Measurements from ENCODE around the gene MB21D2. TPM values are rescaled to one million over a fixed set of nuclear protein-coding genes. Genes with fewer than 3 reads are reported as not detected.

MB21D2 gene
- polyA plus RNA-seq, 1 donor, result 20.1 TPM

DNA sequence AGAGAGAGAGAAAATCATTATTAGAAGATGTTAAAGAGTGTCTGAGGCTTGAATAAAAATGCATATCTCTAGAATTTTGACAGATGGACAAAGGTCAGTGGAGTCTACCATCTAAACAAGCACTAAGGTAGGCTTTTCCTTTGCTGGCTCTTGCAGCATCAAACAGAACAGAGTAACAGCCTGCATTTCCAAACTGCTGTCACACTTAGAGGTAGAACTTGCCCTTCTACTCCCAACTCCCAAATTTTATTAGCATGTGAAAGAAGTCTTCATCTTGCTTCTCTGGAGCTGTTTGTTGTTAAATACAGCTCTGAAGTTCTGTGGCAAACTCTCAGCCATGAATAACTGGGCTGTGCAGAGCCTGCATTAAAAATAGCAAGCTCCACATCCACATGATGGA is 4.1 kb upstream of the MB21D2 start:
- no peak for DNase-seq

DNA sequence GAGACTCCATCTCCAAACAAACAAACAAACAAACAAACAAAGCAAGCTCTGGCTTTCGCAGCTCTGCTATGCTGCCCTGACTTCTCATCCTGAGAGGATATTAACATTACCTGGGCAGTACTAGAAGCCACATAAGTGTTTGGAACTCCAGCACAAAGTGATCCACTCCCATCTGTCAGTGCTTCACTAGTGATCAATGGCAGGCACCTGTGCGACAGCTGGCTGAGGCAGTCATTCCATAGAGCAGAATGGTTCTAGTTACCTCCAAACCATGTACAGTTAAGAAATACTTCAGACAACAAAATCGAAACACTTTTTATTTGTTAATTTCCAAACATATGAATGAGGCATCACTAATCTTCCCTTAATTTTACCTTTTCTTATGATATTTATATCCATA is 2.8 kb upstream of the MB21D2 start:
- DNase-seq, result no peak

DNA sequence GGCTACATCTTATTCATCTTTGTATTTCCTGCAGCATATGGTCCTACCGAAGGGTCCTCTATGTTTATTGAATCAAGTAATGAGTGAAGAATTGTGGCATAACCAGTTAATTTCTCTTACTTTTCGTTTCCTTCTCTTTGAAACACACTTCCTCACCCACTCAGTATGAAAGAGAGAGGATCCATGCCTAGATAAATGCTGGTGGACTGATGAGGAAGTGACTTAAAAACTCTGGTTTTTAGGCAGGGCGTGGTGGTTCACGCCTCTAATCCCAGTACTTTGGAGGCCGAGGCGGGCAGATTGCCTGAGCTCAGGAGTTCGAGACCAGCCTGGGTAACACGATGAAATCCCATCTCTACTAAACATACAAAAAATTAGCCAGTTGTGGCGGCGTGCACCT is 2.2 kb upstream of the MB21D2 start:
- no peak for DNase-seq

DNA sequence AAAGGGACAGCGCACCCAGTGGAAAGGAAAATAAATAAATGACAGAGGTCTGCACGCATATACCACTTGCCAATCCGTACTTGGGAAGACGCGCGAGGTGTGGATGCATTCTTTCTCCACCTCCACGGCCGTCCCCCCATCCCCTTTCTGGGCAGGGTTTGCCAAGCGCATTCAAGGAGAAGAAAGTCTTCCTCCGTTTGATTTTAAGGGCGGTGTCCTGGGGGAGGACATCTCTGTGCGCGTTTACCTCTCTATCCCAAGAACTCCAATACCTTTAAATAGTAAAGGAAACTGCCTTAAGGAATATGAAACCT is 576 bp upstream of the MB21D2 start:
- no peak for DNase-seq

DNA sequence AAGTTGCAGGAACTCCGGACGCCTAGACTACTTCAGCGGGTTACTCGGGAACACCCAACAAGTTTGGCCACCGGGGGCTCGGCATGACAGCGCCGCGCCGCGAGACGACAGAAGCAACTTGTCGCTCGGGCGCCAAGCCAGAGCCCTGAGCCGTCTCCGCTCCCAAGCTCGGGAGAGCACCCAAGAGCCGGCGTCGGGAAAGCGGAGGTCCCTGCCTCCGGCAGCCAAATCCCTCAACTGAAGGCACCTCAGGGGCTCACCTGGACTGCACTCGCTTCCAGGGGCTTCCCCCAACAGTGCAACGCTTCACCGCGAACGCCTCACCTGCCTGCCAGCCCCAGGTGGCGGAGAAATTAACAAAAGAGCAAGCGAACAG is 640 bp downstream of the MB21D2 start:
- DNase-seq, result peak; percentile 69

DNA sequence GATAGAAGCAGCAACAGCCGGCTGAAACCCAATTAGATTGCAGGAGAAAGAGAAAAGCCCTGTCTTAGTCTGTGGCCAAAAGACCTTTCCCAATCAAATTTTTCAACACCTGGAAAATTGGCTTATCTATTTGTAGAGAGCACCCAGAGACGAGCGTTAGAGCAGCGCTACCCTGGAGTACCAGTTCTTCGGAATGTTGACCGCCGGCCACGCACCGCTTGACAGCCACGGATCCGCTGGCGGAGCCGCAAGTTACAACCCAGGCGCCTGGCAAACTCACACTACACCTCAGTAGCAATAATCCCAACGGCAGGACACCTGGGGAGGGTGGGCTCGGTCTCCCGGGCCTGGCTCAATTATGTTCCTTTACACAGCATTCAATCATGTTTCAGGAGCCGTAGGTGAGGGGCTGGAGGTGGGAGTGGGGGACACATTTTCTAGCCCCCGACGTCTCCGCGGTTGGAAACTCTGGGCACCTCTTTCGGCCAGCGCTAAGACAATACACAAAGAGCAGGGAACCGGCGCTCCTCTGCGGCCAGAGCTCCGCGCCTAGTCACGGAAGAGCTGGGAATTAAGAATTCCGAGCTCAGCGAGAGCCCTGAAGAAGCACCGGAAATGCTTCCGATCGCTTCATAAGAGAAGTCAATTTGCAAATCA is 1.2 kb downstream of the MB21D2 start:
- no peak for DNase-seq

DNA sequence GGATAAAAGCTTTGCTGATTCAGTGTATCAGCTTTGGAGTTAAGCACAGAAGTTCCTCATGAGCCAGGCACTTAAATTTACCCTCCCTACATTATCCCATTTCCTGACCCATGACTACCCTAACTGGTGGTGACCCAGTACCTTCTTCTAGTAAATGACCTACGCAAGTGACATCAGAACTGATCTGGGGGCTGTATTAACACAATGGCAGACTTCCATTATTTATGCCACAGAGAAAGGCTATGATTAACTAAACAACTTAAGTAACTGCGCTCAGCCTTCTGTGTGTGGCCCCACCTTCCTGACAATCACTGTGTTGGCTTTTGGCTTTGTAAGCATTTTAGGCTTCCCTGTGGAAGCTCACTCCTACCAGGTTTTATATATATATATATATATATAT is 1.9 kb downstream of the MB21D2 start:
- no peak for DNase-seq

DNA sequence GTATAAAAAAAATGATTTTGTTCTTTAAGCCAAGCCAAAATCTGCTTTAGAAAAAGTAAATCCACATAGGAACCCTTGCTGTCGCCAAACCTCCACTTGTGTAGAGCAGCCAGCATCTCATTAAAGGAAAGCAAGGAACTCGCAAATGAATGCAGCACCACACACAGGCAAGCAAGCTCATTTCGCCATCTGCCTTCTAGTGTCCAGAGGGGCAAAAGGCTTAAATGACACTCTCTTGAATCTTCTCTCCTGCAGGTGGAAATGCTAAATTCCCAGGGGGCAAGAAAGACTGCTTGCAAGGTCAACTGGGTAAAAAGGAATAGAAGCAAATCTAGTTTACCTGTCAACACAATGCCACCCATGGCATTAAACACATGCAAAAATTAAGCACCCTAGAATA is 2.4 kb downstream of the MB21D2 start:
- no peak for DNase-seq

DNA sequence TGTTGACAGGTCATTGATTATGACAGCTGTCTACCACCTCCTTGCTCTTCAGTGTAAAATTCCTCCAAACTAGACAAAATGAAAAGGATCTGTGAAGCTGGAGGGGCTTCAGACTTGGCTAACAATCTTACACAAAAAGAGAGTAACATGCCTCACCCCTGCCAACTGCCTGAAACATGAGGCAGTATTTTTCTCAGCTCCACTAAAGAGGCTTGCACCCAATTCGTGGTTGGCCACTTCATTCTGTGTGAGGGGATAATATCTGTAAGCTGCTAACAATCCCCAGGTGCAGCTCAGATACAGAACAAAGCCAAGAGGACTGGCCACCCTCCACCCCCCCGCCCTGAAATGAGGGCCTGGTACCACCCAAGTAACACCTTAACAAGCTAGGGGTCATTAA is 2.8 kb downstream of the MB21D2 start:
- DNase-seq, result no peak

DNA sequence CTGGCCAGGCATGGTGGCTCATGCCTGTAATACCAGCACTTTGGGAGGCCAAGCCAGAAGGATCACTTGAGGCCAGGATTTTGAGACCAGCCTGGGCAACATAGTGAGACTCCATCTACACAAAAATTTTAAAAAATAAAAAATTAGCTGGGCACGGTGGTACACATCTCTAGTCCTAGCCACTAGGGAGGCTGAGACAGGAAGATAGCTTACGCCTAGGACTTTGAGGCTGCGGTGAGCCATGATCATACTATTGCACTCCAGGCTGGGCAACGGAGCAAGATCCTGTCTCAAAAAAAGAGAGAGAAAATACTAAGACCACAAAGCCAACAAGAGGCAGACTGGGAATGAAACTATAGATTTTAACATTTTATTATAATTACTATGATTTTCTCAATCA is 4.1 kb downstream of the MB21D2 start:
- DNase-seq, result no peak

DNA sequence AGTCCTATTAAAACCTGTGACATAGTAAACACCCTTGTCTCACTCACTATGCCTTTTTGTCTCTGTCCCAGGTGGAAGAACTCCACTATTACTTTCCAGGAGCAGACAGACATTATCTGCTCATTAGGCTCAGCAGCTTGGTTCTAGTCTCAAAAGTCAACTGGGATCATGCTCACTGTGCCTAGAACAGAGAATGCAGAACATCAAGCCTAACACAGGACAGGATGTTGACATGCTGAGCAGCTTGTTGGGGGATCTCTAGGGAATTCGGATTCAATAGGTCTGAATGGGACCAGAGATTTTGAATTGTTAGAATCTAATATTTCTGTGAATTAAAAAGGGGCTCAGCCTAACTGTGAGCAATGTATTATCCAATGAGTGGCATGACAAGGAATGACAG is 6.4 kb downstream of the MB21D2 start:
- DNase-seq, result no peak

DNA sequence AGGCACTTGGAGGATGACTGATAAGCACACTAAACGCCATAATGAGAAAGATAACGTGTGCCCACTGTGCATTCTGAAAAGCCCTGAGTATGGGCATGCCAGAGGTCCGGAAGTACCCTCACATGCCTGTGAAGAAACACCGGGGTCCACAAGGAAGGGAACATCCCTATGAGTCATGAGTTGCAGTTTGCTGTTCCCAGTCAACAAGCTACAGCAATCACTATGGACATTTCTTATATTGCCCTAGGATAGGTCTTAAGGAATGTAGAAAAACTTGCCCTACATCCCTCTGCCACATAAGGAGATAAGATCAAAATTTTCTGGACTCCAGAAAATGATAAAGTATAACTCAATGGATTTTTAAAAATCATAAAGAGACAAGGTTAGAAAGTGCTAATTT is 9.9 kb downstream of the MB21D2 start:
- DNase-seq, result no peak

DNA sequence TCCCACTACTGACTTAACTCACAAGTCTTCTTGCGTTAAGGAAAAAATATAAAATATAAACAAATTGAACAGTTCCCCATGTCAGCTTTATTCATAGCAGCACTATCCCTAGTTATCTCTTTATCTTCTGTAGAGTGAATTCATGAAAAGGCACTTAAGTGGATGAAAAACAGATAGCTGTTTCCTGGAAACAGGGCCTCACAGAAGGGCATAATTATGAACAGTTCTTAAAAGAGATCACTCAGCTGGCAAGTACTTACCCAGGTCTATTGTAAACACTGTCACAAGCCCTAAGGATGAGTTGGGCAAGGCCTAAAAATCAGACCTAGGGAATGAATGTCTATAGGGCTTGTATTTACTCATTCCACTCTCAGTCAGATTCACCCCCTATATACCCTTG is 10.7 kb downstream of the MB21D2 start:
- no peak for DNase-seq

DNA sequence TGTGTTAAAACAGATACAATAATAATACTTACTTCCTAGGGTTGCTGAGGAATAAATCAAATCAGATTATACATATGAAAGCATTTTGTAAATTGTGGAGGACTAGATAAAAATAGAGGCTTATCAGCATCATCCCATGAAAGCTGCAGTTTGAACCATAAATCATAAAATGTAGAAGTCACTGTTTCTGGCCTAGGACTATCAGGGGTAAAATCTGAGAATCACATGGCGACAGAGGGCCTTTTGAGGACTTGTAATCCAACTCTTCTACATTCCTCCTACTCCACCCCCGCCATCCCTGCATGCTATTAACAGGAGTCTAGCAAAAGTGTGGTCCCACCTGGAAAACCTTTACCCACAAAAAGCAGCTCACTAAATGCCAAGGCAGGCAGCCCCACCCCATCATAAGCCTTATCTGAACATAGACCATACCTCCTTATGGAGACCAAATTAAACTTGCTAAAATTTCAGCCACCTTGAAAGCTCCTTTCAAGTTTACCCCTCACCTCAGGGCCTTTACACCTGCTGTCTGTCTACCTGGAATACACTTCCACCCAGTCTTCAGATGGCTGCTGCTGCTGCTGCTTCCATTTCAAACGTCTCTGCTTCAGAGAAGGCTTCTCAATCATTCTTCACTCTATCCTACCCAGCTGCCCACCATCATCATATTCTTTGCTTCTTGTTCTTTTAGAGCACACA is 11.5 kb downstream of the MB21D2 start:
- no peak for DNase-seq

DNA sequence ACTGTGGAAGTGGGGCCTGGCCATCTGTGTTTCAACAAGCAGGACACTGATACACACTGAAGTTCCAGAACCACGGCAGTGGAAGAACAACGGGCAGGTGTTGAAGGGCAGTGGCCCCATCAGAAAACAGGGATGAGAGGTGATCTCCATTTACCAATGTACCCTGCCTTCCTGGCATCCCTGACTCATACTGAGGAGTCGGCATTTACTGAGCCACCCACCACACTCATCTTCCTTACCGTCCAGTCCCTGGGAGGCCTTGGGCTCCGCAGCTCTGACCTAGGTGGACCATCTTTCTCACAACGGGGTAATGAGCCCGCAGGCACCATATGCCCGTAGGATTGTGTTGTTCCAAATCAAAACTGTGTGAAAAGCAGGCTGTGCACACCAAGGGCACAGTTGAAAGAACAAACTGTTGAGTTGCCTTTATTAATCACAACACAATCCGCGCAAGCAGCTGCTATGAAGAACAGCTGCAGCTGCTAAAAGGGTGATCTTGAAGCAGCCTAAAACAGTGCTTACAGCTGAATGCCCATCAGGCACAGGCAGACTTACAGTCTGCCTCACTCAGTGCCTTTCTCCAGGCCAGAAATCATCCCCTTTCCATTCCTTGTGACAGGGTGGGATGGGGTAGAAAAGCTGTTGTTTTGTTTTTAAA is 12.9 kb downstream of the MB21D2 start:
- no peak for DNase-seq

DNA sequence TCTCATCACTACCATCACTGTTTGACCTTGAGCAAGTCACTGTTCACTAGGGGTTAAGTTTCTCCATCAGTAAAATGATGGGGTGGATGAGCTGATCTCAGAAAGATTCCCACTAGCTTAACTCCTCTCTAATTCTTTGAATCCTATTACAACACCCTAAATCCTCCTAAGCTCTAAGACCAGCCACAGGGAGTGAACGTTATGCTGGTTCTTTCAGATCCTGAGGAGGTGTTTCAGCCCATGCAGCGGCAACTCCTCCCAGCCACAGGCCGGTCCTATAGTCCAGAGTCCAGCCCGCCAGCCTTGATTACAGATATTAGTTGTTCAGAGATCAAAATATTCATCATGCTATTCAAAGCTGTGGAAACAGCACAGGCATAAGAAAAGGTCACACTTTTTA is 15.1 kb downstream of the MB21D2 start:
- no peak for DNase-seq

DNA sequence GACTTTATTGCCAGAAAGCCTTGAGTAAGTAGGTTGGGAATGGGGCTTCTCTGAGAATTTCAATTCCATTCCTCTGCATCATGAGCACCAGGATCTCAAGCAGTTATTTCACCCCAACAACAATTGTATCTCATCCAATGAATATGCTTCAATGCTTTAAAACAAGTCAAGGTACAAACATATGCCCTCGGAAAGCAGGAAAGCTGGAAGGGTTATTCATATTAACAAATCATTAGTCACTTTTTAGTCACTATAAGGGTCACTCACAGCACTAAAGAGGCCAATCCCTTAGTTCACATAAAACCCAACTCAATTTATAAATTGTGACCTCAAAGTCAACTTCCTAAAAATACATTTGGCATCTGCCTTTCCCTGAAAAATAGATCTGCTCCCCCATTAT is 16.2 kb downstream of the MB21D2 start:
- DNase-seq, result no peak

DNA sequence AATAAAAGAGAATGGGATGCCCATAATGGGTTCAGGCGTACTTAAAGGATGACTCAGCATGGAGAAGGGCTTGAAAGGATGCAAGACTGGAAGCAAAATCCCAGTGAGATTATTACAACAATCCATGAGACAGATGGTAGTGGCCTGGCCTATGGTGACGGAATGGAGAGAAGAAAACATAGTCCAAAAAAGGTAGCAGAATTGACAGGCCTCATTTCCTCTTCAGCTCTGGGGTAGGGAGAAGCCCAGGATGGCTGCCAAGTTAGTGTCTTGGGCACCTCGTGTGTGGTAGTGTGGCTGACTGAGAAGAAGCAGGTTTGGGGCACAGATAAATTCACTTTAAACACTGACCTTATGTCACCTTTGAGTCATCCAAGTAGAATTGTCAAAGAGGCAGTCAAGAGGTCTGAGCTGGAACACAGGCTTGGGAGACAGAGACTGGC is 18.1 kb downstream of the MB21D2 start:
- no peak for DNase-seq

DNA sequence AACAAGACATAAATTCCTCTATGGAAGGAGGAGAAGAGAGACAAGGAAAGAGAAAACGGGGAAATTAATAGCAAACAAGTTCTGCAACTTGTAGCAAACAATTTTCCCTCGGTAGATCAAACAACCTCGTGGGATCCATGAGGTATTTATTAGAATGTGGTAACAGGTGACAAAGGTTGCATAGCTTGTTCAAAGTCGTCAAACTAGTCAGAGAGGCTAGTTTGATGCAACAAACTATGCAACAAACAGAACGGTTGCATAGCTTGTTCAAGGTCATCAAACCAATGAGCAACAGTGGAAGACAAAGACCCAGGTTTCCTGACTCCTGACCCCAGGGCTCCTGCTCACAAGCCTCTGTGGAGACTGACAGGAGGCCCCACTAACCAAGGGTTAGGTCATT is 20.7 kb downstream of the MB21D2 start:
- no peak for DNase-seq

DNA sequence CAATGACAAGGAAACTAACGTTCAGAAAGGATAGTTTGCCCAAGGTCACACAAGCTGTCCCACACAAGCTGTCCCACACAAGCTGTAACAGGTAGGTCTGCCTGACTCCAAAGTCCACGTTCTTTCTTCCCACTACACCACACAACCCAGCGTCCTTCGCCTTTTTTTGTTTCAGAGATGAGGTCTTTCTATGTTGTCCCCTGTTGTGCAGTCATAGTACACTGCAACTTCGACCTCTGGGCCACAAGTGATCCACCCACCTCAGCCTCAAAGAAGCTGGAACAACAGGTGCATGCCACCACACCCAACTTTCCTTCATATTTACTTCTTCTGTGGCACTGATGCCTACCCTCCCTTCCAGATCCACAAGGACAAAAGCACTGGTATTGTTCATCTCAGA is 21.4 kb downstream of the MB21D2 start:
- DNase-seq, result no peak

DNA sequence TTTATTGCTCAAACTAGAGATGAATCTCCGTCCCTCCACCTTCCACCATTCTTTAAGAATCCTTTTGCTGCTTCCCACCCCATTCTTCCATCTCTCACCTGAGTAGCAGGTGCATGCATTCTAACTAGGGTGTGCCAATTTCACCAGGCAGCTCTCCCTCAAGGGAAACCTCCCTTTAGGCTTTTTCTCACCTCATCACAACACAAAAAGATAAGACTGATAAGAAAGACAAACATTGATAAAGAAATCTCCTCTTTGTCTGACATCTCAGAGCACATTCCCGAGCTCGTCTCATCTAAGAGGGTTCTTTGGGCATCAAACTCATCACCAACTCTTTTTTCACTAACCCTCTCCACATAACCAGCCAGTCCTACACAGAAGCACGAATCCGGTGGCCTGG is 23.0 kb downstream of the MB21D2 start:
- DNase-seq, result no peak

DNA sequence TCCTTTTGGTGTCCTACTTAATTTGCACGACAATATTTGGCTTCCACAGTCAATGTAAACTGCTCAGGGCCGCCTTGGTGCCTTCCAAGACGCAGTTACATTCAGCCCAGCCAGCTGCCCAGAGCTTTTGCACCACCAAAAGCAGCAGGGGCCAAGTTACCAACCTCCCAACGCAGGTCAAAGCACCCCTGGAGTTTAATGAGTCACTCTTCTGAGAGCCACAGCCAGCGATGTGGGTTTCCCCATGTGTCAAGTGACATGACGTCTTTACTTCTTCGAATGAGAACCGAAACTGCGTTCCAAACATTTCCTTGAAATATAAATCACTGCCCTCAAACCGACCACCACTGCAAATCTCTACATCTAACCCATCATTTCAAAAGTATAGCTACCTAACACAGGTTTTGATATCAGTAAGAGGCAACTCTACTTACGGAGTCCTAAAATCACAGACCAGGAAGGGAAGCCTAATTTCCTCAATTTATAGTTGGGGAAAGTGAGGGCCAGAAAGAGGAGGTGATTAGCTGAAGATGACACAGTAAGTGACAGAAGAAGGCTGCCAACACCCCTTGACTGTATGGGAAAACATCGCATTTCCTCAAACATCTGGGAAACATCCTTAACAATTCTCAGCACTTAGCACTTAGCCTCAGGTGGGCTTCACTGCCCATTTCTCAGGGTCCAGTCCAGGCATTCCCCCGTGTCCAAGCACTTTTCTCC is 24.5 kb downstream of the MB21D2 start:
- DNase-seq, result peak; percentile 48
